Anterior cingulate cortex (tissue), 58 donors: Measurements from ENCODE around the gene PDAP1.
"Not testable (repeated sequence)": the region's sequence is repeated elsewhere in the genome, so short reads cannot be mapped to it uniquely, and the experiment has no call there.

ENCODE experiments used
- DNase-seq, 58 donors: peaks; one replicate each; lab custom pipeline; 2025; lab: John Stamatoyannopoulos, UW

The PDAP1 gene

DNA sequence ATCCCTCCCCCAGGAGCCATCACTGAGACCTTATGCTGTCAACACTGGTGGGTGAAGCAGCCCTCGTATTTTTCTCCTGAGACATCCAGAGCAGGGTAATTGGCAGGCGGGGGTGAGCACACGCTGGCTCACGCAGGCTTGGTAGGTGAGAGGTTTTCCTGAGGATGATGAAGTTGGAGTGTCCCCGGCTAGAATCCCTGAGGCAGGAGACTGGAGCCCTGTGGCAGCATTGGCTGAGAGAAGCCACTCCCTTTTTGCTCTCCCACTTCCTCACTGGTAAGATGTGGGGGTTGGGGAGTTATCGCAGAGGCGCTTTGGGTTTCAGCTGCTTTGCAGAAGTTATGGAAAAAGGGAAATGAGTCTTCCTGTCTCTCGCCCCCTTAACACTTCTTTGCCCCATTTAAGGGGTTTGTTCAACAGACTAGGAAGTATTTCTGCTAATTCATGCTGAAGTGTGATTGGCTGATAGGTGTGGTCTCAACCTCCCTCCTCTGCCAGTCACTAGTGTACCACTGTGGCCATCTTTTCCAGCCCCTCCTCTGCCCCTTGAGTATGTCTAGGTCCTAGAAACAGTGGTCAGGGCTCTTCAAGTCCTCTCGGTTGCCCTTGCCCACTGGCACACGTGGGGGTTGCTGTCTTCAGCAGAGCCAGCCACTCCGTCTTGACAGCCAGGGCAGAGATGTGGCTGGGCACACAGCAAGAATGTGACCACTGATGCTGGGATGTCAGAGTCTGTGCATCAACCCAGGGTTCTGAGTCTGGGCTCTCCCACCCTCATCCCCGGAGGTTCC, 28.2 kb downstream of the PDAP1 start:
- DNase-seq: peak in 39 of 58 donors; percentile 9 to 69 (median 32)

DNA sequence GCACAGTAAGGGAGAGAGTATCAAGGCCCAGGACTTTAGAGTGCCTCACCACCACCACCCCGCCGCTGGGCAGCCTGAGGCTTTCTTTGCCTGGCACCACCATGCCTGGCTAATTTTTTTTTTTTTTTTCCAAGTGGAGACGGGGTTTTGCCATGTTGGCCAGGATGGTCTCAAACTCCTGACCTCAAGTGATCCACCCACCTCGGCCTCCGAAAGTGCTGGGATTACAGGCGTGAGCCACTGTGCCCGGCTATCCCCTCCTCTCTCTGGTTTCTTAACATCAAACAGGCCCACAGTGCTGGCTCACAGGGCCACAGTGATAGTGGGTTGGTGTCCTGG, 28.7 kb downstream of the PDAP1 start:
- not testable (repeated sequence) for DNase-seq

DNA sequence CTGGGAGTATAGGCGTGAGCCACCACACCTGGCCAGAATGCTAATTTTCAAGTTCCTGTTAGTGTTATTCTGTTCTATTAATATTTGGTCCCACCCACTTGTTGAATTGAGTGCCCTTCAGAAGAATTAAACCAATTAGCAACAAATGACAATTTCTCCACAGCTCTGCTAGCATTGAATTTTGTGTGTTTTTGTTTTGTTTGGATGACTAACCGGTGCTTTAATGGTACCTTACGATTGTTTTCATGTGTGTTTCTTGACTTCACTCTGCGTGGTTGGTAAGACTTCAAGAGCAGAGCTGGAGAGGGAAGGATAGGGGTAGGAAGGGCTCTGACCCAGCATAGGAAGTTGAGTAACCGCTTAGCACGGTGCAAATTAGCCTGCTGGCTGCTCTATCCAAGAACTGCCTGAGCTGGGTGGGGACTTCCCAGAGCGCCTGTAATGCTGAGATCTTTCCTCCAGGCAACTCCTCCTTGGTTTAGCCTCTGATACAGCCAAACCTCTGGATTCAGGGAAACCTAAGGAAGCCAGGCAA, 29.3 kb downstream of the PDAP1 start:
- DNase-seq: peak in 4 of 58 donors; percentile 6 to 27 (median 11)

DNA sequence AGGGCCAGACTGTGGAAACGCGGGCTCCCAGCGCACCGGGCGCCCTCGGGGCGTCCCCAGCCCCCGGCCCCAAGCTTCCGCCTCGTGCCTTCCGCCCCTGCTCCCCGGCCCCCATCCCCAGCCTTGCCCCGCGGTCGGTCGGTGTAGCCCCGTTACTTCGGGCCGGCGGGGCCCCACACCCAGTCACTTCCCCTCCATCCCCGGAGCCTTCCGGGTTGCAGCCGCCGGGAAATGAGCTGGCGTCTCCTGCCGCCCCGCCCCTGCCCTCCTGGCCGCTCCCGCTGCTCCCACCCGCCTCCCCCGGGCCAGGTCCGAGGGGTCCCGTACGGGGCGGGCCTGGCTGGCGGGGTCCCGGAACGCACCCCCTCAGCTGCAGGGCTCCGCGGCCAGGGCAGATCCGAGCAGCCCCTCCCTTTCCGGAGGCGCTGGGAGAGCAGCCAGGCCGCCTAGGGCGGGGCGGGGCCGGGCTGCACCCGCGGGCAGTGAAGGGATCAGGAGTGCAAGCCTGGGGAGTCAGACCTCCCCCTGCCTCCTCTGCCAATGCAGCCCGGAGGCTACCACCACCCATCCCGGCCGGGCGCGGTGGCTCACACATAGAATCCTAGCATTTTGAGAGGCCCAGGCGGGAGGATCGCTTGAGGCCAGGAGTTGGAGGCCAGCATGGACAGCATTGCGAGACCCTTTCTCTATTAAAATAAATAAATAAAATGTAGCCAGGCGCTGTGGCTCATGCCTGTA, 33.2 kb downstream of the PDAP1 start:
- DNase-seq: peak in 41 of 58 donors; percentile 14 to 74 (median 33)

DNA sequence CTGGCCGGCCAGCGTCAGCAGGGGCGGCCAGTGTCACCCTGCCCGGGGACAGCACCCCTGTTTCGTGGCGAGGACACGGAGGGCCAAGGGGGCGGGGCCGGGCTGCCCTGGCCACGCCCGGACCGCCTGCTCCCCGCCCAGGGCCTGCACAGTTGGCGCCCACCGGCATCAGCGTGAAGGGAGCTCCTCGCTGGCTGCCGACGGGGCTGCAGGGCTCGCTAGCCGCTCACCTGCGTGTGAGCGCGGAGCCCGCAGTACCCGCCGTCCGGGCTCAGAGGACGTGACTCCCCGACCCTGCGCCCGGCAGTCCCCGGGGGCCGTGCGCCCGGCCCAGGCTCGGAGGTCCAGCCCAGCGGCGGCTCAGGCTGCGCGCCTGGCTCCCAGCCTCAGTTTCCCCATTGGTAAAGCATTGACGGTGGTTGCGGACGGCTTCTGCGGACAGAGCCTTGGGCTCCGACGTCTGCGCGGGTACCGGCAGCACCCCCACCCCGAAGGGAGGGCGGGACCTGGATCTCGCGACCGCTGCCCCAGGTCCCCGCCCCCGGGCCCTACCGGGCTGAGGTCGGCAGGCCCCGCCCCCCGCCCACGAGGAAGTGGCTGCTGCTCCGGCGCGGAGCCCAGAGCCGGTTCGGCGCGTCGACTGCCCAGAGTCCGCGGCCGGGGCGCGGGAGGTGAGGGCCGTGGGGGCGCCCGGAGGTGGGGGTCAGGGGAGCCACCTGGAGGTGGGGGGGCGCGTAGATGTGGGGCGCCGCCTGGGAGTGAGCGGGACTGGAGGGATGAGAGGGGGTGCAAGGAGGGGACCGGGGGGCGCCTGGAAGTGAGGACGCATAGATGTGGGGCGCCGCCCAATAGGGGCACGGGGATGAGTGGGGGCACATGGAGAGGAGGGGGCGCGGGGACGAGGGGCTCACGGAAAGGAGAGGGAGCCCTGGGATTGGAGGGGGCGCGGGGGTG, 34.0 kb downstream of the PDAP1 start, which contains the start of gene ARPC1B:
ARPC1B (plus strand) TSS at position 620 of the 954 bp plus-strand sequence. CDS start 10,985 bp downstream, outside the sequence.
- peak in 20 of 58 donors; percentile 8 to 45 (median 19) for DNase-seq

DNA sequence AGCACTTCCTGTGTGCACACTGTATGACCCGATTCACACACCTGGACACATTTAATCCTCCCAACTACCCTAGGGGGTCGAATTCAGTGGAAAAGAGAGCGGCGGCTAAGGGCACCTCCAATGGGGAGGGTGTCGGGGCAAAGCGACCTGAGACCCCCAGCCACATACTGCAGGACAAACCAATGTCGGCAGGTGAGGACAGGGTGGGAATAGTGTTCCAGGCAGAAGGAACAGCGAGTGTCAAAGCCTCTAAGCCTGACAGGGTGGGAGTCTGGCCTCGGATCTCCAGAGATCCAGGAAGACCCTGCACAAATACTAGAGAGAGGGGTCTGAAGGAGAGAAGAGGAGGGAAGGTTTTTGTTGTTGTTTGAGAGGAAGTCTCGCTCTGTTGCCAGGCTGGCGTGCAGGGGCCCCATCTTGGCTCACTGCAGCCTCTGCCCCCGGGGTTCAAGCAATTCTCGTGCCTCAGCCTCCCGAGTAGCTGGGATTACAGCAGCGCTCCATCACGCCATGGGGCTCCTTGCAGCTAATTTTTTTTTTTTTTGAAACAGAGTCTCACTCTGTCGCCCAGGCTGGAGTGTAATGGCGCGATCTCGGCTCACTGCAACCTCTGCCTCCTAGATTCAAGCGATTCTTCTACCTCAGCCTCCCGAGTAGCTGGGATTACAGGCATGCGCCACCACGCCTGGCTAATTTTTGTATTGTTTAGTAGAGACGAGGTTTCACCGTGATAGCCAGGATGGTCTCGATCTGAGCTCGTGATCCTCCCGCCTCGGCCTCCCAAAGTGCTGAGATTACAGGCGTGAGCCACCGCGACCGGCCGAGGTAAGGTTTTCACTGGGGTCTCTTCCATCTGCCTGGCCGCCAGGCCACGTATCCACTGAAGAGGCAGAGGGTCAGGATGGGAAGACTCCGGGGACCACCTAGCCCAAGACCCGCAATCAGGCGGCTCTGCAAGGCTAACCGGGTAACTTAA, 35.0 kb downstream of the PDAP1 start:
- DNase-seq: no peak

DNA sequence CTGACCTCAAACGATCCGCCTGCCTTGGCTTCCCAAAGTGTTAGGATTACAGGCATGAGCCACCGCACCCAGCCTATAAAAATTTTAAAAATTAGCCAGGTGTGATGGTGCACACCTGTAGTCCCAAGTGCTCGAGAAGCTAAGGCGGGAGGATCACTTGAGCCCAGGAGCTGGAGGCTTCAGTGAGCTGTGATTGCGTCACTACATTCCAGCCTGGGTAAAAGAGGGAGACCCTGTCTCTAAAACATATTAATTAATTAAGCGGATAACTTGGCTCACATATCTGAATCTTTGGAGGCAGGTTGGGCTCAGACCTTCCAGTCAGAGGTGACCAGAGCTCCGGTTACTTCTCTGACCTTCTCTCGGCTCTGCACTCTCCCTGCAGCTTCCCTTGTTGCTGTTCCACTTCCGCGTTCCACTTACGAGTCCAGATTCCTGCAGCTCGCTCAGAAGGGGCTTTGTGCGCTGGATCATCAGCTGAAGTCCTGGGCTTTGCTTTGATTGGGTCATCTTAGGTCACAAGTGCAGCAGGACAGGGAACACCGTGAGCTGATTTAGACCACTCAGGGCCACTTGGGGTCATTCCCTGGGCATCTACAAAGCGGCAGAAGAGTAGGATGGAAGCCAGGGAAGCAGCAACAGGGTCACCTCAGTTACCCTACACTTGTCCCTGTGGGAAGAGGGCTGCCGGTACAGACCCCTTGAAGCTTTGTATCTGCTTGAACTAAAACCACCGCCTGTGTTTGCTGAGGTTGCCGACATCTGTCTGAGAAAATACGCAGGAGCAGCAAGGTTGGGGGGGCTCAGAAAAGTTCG, 35.9 kb downstream of the PDAP1 start:
- DNase-seq: peak in 3 of 58 donors; percentile 4 to 15 (median 6)

DNA sequence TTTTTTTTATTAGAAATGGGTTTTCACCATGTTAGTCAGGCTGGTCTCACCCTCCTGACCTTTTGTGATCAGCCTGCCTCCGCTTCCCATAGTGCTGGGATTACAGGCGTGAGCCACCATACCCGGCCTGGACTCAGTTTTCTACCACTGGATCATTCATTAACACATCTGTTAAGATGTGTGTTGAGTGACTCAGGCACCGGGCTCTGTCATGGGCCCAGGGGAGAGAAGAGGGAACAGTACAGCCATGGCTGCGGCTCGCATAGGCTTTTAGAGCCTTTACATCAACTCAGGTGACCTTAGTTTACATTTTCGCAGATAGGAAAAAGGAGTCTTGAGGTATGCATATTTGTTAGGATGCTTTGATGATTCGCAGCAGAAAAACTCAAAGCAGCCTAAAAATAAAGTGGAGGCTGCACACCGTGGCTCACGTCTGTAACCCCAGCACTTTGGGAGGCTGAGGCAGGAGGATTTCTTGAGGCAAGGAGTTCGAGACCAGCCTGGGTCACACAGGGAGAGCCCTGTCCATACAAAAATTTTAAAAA, 36.9 kb downstream of the PDAP1 start:
- DNase-seq: no peak

DNA sequence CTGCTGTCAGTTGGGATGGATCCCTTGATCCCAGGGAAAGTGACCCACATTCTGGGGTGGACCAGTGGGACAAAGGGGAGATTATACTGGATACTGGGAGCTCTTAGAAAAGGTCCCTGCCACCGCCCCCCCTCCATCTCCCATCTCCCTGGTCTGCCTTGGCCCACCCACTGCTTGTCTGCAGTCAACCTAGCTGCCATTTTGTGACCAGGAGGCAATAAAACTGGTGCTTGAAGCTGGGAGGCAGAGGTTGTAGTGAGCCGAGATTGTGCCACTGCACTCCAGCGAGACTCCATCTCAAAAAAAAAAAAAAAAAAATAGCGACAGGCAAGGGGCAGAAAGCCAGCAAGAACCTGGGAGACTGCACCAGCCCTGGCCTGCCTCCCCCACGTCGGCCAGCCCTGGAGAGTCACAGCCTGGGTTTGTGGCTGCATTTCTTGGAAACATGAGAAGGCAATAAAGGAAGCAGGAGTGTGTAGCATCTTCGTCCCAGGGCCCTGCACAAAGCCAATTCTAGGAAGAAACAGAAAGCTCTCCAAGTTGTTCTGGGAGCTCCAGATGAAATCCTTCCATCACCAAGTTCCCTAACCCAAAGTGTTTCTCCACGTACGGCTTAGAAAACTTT, 38.5 kb downstream of the PDAP1 start:
- no peak for DNase-seq

DNA sequence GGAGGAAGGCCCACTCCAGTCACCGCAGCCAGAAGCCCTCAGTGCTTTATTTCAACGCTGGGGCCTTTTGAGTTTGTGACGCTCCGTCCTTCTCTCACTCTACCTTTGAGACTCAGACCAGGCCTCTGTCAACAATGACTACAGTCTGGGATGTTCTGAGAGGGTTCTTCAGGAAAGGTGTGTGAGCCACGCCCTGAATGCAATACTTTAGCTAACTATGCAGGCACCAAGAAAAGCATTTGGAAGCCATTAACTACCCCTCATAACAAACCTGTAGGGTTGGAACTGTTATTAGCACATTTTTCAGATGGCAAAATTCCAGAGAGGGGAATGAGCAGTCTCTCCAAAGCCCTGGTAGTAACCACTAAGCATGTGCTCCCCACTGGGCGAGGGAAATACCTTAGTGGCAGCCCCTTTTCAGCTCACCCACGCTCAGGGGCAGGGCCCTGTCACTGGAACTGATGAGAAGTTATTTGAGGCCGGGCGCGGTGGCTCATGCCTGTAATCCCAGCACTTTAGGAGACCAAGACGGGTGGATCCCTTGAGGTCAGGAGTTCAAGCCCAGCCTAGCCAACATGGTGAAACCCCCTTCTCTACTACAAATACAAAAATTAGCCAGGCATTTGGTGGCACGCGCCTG, 39.5 kb downstream of the PDAP1 start:
- no peak for DNase-seq

DNA sequence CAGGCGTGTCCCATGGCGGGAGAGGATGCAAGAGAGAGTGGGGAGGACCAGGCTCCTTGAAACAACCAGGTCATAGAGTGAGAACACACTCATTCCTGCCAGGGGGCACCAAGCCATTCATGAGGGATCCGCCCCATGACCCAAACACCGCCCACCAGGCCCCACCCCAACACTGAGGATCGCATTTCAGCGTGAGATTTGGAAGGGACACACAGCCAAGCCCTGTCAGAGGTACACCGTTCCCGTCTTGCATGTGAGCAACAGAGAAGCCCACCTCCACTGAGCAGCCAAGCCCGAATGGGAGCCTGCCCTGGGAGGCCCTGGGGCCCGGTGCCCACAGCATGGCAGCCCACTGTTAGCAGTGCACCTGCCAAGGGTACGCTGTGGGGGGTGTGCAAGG, 41.8 kb downstream of the PDAP1 start:
- DNase-seq: no peak

DNA sequence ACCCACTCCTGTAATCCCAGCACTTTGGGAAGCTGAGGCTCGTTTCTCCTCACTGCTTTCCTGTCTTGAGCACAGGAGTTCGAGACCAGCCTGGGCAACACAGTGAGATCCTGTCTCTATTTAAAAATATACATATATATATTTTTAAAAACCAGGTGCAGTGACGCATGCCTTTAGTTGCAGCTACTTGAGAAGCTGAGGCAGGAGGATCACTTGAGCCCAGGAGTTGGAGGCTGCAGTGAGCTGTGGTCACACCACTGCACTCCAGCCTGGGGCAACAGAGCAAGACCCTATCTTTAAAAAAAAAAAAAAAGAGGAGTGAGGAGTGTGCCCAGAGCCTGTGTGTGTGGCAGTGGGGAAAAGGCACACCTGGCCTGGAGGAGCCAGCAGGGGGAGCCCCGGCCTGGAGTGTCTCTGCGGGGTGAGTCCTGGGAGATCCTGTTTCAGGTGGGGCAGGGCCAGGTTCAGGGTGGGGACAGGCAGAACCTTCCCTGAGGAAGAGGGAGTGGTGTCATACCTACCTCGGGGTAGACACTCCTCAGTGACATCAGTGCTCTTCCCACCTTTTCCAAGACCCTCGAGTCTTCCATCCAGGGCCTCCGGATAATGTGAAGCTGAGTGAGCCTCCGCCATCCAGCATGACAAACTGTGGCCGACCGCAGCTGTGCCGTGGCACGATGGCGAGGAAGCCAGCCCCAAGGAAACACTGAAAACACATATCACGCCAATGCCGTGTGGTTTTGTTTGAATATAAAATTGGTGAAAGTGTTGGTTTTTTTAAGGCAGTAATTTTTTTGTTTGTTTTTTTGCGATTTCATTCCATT, 42.9 kb downstream of the PDAP1 start:
- DNase-seq: peak in 2 of 58 donors; percentile 5 to 12

DNA sequence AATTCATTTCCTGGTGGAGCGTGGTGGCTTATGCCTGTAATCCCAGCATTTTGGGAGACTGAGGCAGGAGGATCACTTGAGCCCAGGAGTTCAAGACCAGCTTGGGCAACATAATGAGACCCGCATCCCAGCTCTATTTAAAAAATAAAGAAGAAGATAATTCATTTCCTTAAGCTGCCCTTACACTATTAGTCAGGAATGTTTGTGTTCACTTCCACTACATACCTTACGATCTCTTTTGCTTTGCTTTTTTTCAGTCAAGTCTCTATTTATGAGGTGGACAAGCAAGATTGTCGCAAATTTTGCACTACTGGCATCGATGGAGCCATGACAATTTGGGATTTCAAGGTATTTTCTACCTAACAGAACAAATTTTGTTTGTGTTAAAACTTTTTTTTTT, 45.1 kb downstream of the PDAP1 start:
- no peak for DNase-seq

DNA sequence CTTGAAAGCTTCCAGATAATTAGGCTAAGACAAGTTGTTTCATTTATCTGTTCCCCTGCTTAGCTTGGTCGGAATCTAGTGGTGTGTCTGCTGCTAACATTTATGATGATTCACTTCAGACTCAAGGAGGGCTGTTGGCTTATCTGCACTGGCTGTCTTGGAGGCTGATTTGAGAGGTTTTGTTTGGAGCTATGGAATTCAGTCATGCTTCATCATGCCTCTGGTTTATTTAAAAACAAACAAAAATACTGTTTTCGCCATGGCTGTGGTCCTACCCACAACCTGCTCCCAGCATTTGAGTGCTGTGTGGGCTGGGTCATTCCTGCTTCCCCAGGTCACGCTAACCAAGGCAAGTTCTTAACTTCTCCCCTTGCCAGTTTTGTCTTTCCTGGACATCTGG, 45.6 kb downstream of the PDAP1 start:
- DNase-seq: no peak

DNA sequence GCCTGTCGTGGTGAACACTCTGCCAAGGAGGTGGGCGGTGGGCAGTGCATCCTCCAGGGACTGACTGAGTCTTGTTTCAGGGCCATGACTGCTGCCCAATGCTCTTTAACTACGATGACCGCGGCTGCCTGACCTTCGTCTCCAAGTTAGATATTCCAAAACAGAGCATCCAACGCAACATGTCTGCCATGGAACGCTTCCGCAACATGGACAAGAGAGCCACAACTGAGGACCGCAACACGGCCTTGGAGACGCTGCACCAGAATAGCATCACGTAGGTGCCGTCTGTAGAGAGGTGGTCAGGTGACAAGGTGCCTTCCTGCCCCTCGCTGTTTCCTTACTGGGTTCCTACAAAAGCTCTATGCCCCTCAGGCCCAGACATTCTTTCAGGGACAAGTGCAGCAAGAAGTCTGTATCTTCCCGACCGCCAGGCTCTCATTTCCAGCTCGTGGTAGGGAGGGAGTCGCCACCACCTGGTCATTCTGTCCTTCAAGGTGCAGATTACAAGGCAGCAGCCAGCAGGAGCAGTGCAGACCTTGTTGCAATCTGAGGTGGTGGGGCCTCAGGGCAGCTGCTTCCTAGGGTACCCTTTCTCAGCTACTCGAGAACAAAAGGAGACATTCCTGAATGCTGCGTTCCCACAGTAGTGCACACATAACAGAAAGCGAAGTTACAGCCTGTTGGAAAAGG, 48.8 kb downstream of the PDAP1 start:
- no peak for DNase-seq
